GM12891 (cell line): Measurements from ENCODE around the gene ZNF567.

Source experiments
- PAX5 ChIP-seq: IDR thresholded peaks from 2 replicates; pipeline ENCODE4 v1.6.1; 2011; ENCODE audit warnings: low read length, moderate library complexity, mild to moderate bottlenecking; ENCODE audit not compliant: insufficient read depth, severe bottlenecking
- POLR2A ChIP-seq: IDR thresholded peaks from 2 replicates; pipeline ENCODE4 v1.6.1; 2011; ENCODE audit warnings: low read depth, low read length, control low read depth
- POLR2AphosphoS5 ChIP-seq: IDR thresholded peaks from 2 replicates; pipeline ENCODE4 v1.6.1; 2011; ENCODE audit warnings: low read depth, low read length, control low read depth
- POU2F2 ChIP-seq: IDR thresholded peaks from 2 replicates; pipeline ENCODE4 v1.6.1; 2011; ENCODE audit warnings: low read depth, mild to moderate bottlenecking, control low read depth, low read length, moderate library complexity
- SPI1 ChIP-seq: IDR thresholded peaks from 2 replicates; pipeline ENCODE4 v1.6.1; 2011; ENCODE audit warnings: low read depth, low read length, control low read depth
- TAF1 ChIP-seq: IDR thresholded peaks from 2 replicates; pipeline ENCODE4 v1.6.1; 2011; ENCODE audit warnings: low read depth, low read length, control low read depth

DNA sequence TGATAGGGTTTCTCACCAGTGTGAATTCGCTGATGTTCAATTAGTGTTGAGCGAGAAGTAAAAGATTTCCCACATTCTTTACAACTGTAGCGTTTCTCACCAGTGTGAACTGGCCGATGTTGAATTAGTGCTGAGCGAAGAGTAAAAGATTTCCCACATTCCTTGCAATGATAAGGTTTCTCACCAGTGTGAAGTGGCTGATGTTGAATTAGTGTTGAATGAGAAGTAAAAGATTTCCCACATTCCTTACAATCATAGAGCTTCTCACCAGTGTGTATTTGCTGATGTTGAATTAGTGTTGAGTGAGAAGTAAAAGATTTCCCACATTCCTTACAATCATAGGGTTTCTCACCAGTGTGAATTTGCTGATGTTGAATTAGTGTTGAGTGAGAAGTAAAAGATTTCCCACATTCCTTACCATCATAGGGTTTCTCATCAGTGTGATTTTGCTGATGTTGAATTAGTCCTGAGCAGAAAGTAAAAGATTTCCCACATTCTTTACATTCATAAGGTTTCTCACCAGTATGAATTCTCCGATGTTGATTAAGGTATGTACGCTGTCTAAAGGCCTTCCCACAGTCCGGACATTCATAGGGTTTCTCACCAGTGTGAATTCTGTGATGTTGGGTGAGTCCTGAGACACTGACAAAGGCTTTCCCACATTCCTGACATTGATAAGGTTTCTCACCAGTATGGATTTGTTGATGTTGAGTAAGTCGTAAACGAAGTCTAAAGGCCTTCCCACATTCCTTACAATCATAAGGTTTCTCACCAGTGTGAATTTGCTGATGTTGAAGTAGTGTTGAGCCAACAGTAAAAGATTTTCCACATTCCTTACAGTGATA, 61.2 kb downstream of the ZNF567 start:
- TF ChIP-seq POLR2A = no peak
- TF ChIP-seq POLR2AphosphoS5 = no peak
- TF ChIP-seq TAF1 = no peak
- TF ChIP-seq SPI1 = no peak
- TF ChIP-seq POU2F2 = no peak
- TF ChIP-seq PAX5 = no peak
